Measurements from ENCODE around the gene RNASEH2B. TPM values are rescaled to one million over a fixed set of nuclear protein-coding genes. Genes with fewer than 3 reads are reported as not detected.

Gene RNASEH2B
- total RNA-seq (10 to 100 TPM; 19.0 to 24.8 (median 22.4) TPM), polyA plus RNA-seq (10 to 100 TPM; 24.8 to 41.6 TPM)

- ATAC-seq (peak; percentile 83 to 89 (median 86)), FAIRE-seq (no peak), DNase-seq (peak; percentile 61 to 87 (median 68))
- H3K9me3 ChIP-seq: no peaks in the 10 kb centered on the region
- no peaks in the 10 kb centered on the region for H3K27me3 ChIP-seq
- intact Hi-C loops (cut with DNase I): no loop called here
- peaks cover 0 to 17% (median 16%) of the 10 kb centered on the region in 3 donors for H3K4me1 ChIP-seq
- no peaks in the 10 kb centered on the region for H3K36me3 ChIP-seq
- no peak for TF ChIP-seq CTCF (IDR thresholded peaks at IDR 0.05)
- 0% methylated on average over 90 to 107 of the region's 107 CpGs for WGBS, 2 donors
- peak within 1 kb of the TSS; percentile 60 to 87 (median 69) for H3K4me3 ChIP-seq
- H3K27ac ChIP-seq: peak within 1 kb of the TSS; percentile 75 to 94 (median 92)
Observed at GRCh38 chr13:50909605-50910484, at the start of gene RNASEH2B. Gene RNASEH2B (plus strand): TSS chr13:50909791. CDS start chr13:50910077, 286 bp downstream.

GRCh38 chr13:50864492-50864891 lies 45.1 kb upstream of the RNASEH2B start:
- no peaks in the 10 kb centered on the region for H3K9me3 ChIP-seq
- H3K36me3 ChIP-seq: no peaks in the 10 kb centered on the region
- no peak overlapping the region for H3K27ac ChIP-seq
- H3K4me1 ChIP-seq: no peaks in the 10 kb centered on the region
- no peak overlapping the region for H3K4me3 ChIP-seq
- WGBS, 2 donors: 91 to 97% methylated on average over 1 of the region's 1 CpG
- no peak for FAIRE-seq
- H3K27me3 ChIP-seq: no peaks in the 10 kb centered on the region
- no peak for ATAC-seq
- no peak for DNase-seq
- intact Hi-C loops (cut with DNase I): no loop called here
- no peak for TF ChIP-seq CTCF (IDR thresholded peaks at IDR 0.05)

- DNase-seq (no peak), FAIRE-seq (no peak), ATAC-seq (no peak)
- intact Hi-C loops (cut with DNase I): no loop called here
- Histone ChIP-seq H3K4me1 (no peaks in the 10 kb centered on the region), H3K9me3 (no peaks in the 10 kb centered on the region), H3K4me3 (no peak overlapping the region), H3K27me3 (no peaks in the 10 kb centered on the region), H3K36me3 (no peaks in the 10 kb centered on the region), H3K27ac (no peak overlapping the region)
- WGBS, 2 donors: 69 to 70% methylated on average over 2 of the region's 2 CpGs
- no peak for TF ChIP-seq CTCF (IDR thresholded peaks at IDR 0.05)
Observed at GRCh38 chr13:50866817-50867636, 42.6 kb upstream of the RNASEH2B start.

- TF ChIP-seq CTCF (IDR thresholded peaks at IDR 0.05): no peak
- WGBS, 2 donors: 59 to 61% methylated on average over 3 of the region's 3 CpGs
- DNase-seq (no peak), ATAC-seq (no peak), FAIRE-seq (no peak)
- intact Hi-C loops (cut with DNase I): no loop called here
- H3K4me1 ChIP-seq: no peaks in the 10 kb centered on the region
- H3K4me3 ChIP-seq: no peak overlapping the region
- no peaks in the 10 kb centered on the region for H3K9me3 ChIP-seq
- no peaks in the 10 kb centered on the region for H3K27me3 ChIP-seq
- no peak overlapping the region for H3K27ac ChIP-seq
- no peaks in the 10 kb centered on the region for H3K36me3 ChIP-seq
Observed at GRCh38 chr13:50867637-50867945, 42.0 kb upstream of the RNASEH2B start.

Measured in pancreas (tissue), 10 donors.